Measurements from ENCODE around the gene TBKBP1. TPM values are rescaled to one million over a fixed set of nuclear protein-coding genes. Genes with fewer than 3 reads are reported as not detected.

TBKBP1 gene
- total RNA-seq, 1 donor from 2014 or later, result 13.7 TPM

Other genes starting within 250 kb of the TBKBP1 start
- gene NPEPPS, start 163.1 kb upstream of the TBKBP1 start, total RNA-seq, result 152 and 170 TPM in 2 replicates
- gene KPNB1, start 44.2 kb upstream of the TBKBP1 start, total RNA-seq, result 230 and 249 TPM in 2 replicates
- gene TBX21, start 39.1 kb downstream of the TBKBP1 start, total RNA-seq, result not detected in 2 replicates
- 18.6 and 32.1 TPM in 2 replicates for gene OSBPL7, start 127.6 kb downstream of the TBKBP1 start, total RNA-seq
- gene MRPL10, start 137.4 kb downstream of the TBKBP1 start, total RNA-seq, result 53.4 and 53.6 TPM in 2 replicates
- gene LRRC46, start 137.5 kb downstream of the TBKBP1 start, total RNA-seq, result 0.05 and 0.21 TPM in 2 replicates
- 111 and 158 TPM in 2 replicates for gene SCRN2, start 147.1 kb downstream of the TBKBP1 start, total RNA-seq
- gene SP6, start 157.0 kb downstream of the TBKBP1 start, total RNA-seq, result 0.05 and 0.16 TPM in 2 replicates
- gene SP2, start 202.1 kb downstream of the TBKBP1 start, total RNA-seq, result 1.8 and 3.1 TPM in 2 replicates
- gene PNPO, start 247.4 kb downstream of the TBKBP1 start, total RNA-seq, result 29.3 and 43.5 TPM in 2 replicates